Astrocyte (in vitro differentiated cells and primary cell): ENCODE measurements around the gene ASB3. TPM values are rescaled to one million over a fixed set of nuclear protein-coding genes. Genes with fewer than 3 reads are reported as not detected.
"Not testable (repeated sequence)": the region's sequence is repeated elsewhere in the genome, so short reads cannot be mapped to it uniquely, and the experiment has no call there.

Source experiments
- DNase-seq: peaks from one replicate; pipeline ENCODE4 v3.0.0-alpha.2; 2010; ENCODE audit warnings: low read depth
- FAIRE-seq: peaks from 2 replicates; lab custom pipeline; 2011; peaks lifted over from hg19 to GRCh38; lab: Jason Lieb, UNC
- H2AFZ ChIP-seq: 2 replicates; pipeline ENCODE4 v1.6.0; 2012; ENCODE audit warnings: low read depth, low read length, inconsistent platforms
- H3K27ac ChIP-seq: 2 replicates; pipeline ENCODE4 v1.5.1; 2011; ENCODE audit warnings: low read depth, low read length, inconsistent platforms
- H3K27me3 ChIP-seq: 2 replicates; pipeline ENCODE4 v1.6.0; 2011; ENCODE audit warnings: low read length, inconsistent platforms; ENCODE audit not compliant: insufficient read depth
- H3K36me3 ChIP-seq: 2 replicates; pipeline ENCODE4 v1.5.1; 2011; ENCODE audit warnings: low read length, inconsistent platforms; ENCODE audit not compliant: insufficient read depth
- H3K4me1 ChIP-seq: 2 replicates; pipeline ENCODE4 v1.5.1; 2011; ENCODE audit warnings: low read length, inconsistent platforms; ENCODE audit not compliant: insufficient read depth
- H3K4me2 ChIP-seq: 2 replicates; pipeline ENCODE4 v1.6.0; 2012; ENCODE audit warnings: low read length, inconsistent platforms
- H3K4me3 ChIP-seq: 2 replicates; pipeline ENCODE4 v1.5.1; 2011; ENCODE audit warnings: low read depth, mild to moderate bottlenecking, low read length, inconsistent platforms; ENCODE audit not compliant: insufficient read depth
- H3K79me2 ChIP-seq: 2 replicates; pipeline ENCODE4 v1.6.0; 2012; ENCODE audit warnings: mild to moderate bottlenecking, low read length, inconsistent platforms; ENCODE audit not compliant: insufficient read depth
- H3K9ac ChIP-seq: 2 replicates; pipeline ENCODE4 v1.6.0; 2012; ENCODE audit warnings: mild to moderate bottlenecking, low read length, inconsistent platforms
- H3K9me3 ChIP-seq: 2 replicates; pipeline ENCODE4 v1.5.1; 2012; ENCODE audit warnings: low read depth, mild to moderate bottlenecking, low read length, inconsistent platforms; ENCODE audit not compliant: insufficient read depth
- H4K20me1 ChIP-seq: 2 replicates; pipeline ENCODE4 v1.6.0; 2012; ENCODE audit warnings: low read length, inconsistent platforms; ENCODE audit not compliant: insufficient read depth
- H3K27ac Mint-ChIP-seq: one replicate; pipeline ENCODE4 v1.8.0; 2021; ENCODE audit warnings: mild to moderate bottlenecking, mixed read lengths; ENCODE audit not compliant: unreplicated experiment
- H3K27me3 Mint-ChIP-seq: one replicate; pipeline ENCODE4 v1.8.0; 2021; ENCODE audit warnings: low read depth, mixed read lengths; ENCODE audit not compliant: unreplicated experiment
- H3K36me3 Mint-ChIP-seq: one replicate; pipeline ENCODE4 v1.8.0; 2021; ENCODE audit warnings: low read depth, mixed read lengths; ENCODE audit not compliant: unreplicated experiment
- H3K4me1 Mint-ChIP-seq: one replicate; pipeline ENCODE4 v1.8.0; 2021; ENCODE audit warnings: low read depth, mixed read lengths; ENCODE audit not compliant: unreplicated experiment
- H3K4me3 Mint-ChIP-seq: one replicate; pipeline ENCODE4 v1.8.0; 2021; ENCODE audit warnings: mild to moderate bottlenecking, moderate library complexity, mixed read lengths; ENCODE audit not compliant: unreplicated experiment
- H3K9me3 Mint-ChIP-seq: one replicate; pipeline ENCODE4 v1.8.0; 2021; ENCODE audit warnings: mild to moderate bottlenecking, mixed read lengths; ENCODE audit not compliant: unreplicated experiment
- CTCF ChIP-seq: IDR thresholded peaks from 2 replicates; pipeline ENCODE4 v1.5.1; 2011; ENCODE audit warnings: low read depth, mild to moderate bottlenecking, inconsistent platforms, low read length, moderate library complexity; ENCODE audit not compliant: insufficient read depth
- EZH2 ChIP-seq: IDR thresholded peaks from 2 replicates; pipeline ENCODE4 v1.6.1; 2012; ENCODE audit warnings: mild to moderate bottlenecking, low read length, inconsistent platforms; ENCODE audit not compliant: insufficient read depth
- total RNA-seq: library from RNA; stranded (reverse); gene quantifications from 2 replicates; pipeline ENCODE4 v1.2.1, GENCODE V29; 2021

Gene ASB3
- total RNA-seq, 1 donor from 2014 or later: 26.4 TPM

- H3K9ac ChIP-seq: no peak overlapping the region
- no peaks in the 10 kb centered on the region for H3K9me3 Mint-ChIP-seq
- no peak overlapping the region for H3K27ac ChIP-seq
- H3K27me3 Mint-ChIP-seq: no peaks in the 10 kb centered on the region
- no peak overlapping the region for H2AFZ ChIP-seq
- no peak overlapping the region for H3K27ac Mint-ChIP-seq
- FAIRE-seq (peak; percentile 43), DNase-seq (no peak)
- no peak overlapping the region for H3K4me2 ChIP-seq
- H3K9me3 ChIP-seq: no peaks in the 10 kb centered on the region
- peaks cover 10% of the 10 kb centered on the region for H4K20me1 ChIP-seq
- peaks cover 2% of the 10 kb centered on the region for H3K79me2 ChIP-seq
- H3K36me3 Mint-ChIP-seq: peaks cover 9% of the 10 kb centered on the region
- H3K4me3 ChIP-seq: no peak overlapping the region
- H3K4me1 ChIP-seq: no peaks in the 10 kb centered on the region
- H3K4me3 Mint-ChIP-seq: no peak overlapping the region
- TF ChIP-seq CTCF: no peak
- TF ChIP-seq EZH2: no peak
- no peaks in the 10 kb centered on the region for H3K4me1 Mint-ChIP-seq
- no peaks in the 10 kb centered on the region for H3K27me3 ChIP-seq
- peaks cover 6% of the 10 kb centered on the region for H3K36me3 ChIP-seq
Observed at GRCh38 chr2:53725662-53726061, 61.1 kb downstream of the ASB3 start.

- TF ChIP-seq EZH2 (no peak), CTCF (no peak)
- H3K9me3 Mint-ChIP-seq: no peaks in the 10 kb centered on the region
- peak; percentile 83 for DNase-seq
- no peak overlapping the region for H3K4me3 ChIP-seq
- H3K27ac Mint-ChIP-seq: no peak overlapping the region
- peaks cover 6% of the 10 kb centered on the region for H3K36me3 Mint-ChIP-seq
- no peak overlapping the region for H3K4me3 Mint-ChIP-seq
- no peaks in the 10 kb centered on the region for H3K27me3 ChIP-seq
- H2AFZ ChIP-seq: no peak overlapping the region
- no peak overlapping the region for H3K9ac ChIP-seq
- no peaks in the 10 kb centered on the region for H3K9me3 ChIP-seq
- H3K27me3 Mint-ChIP-seq: no peaks in the 10 kb centered on the region
- peak; percentile 66 for FAIRE-seq
- peaks cover 6% of the 10 kb centered on the region for H3K36me3 ChIP-seq
- H3K79me2 ChIP-seq: peaks cover 8% of the 10 kb centered on the region
- no peak overlapping the region for H3K27ac ChIP-seq
- no peak overlapping the region for H3K4me2 ChIP-seq
- H3K4me1 Mint-ChIP-seq: no peaks in the 10 kb centered on the region
- no peaks in the 10 kb centered on the region for H3K4me1 ChIP-seq
- peaks cover 10% of the 10 kb centered on the region for H4K20me1 ChIP-seq
Observed at GRCh38 chr2:53724536-53724935, 62.2 kb downstream of the ASB3 start.

- not testable (repeated sequence) for H3K4me1 Mint-ChIP-seq, H3K4me2 ChIP-seq, H3K27me3 ChIP-seq, H3K36me3 ChIP-seq, H3K9me3 ChIP-seq, H3K4me3 Mint-ChIP-seq, DNase-seq, FAIRE-seq, H3K27ac ChIP-seq, H2AFZ ChIP-seq, H3K4me3 ChIP-seq, H3K9ac ChIP-seq, H3K79me2 ChIP-seq, H3K9me3 Mint-ChIP-seq, H3K27ac Mint-ChIP-seq, H3K27me3 Mint-ChIP-seq, H3K4me1 ChIP-seq
- peaks cover 10% of the 10 kb centered on the region for H3K36me3 Mint-ChIP-seq
- H4K20me1 ChIP-seq: peaks cover 19% of the 10 kb centered on the region
Observed at GRCh38 chr2:53720944-53721343, 65.8 kb downstream of the ASB3 start.
